HEK293 (cell line): ENCODE results near the gene ZFYVE1.
"Not testable (repeated sequence)": the region's sequence is repeated elsewhere in the genome, so short reads cannot be mapped to it uniquely, and the experiment has no call there.

ENCODE experiments used
- CTCF ChIP-seq: fragments of 450-650 bp; formaldehyde crosslinking; IDR thresholded peaks from 2 replicates; pipeline ENCODE4 v1.5.1; 2016; ENCODE audit warnings: missing biosample characterization, missing genetic modification characterization
- PRDM4 ChIP-seq: fragments of 450-650 bp; formaldehyde crosslinking; IDR thresholded peaks from 2 replicates; pipeline ENCODE4 v1.5.1; 2017; ENCODE audit warnings: missing biosample characterization, missing genetic modification characterization
- SP2 ChIP-seq: fragments of 450-650 bp; formaldehyde crosslinking; IDR thresholded peaks from 2 replicates; pipeline ENCODE4 v1.5.1; 2016; ENCODE audit warnings: missing biosample characterization, missing genetic modification characterization
- TRIM28 ChIP-seq: IDR thresholded peaks from 2 replicates; pipeline ENCODE4 v1.6.1; 2011; ENCODE audit warnings: low read length, control low read depth, borderline replicate concordance
- ZBTB48 ChIP-seq: fragments of 450-650 bp; formaldehyde crosslinking; IDR thresholded peaks from 2 replicates; pipeline ENCODE4 v1.5.1; 2016; ENCODE audit warnings: missing biosample characterization, missing genetic modification characterization
- ZNF133 ChIP-seq: fragments of 450-650 bp; formaldehyde crosslinking; IDR thresholded peaks from 2 replicates; pipeline ENCODE4 v1.5.1; 2016; ENCODE audit warnings: missing biosample characterization, missing genetic modification characterization
- ZNF138 ChIP-seq: fragments of 450-650 bp; formaldehyde crosslinking; IDR thresholded peaks from 2 replicates; pipeline ENCODE4 v1.5.1; 2016; ENCODE audit warnings: missing biosample characterization, missing genetic modification characterization, borderline replicate concordance
- ZNF274 ChIP-seq, 2 experiments: fragments of 200-500 bp in 1 of 2; fragments of 450-650 bp in 1 of 2; sonication (Bioruptor generic) in 1 of 2; formaldehyde crosslinking in 1 of 2; IDR thresholded peaks; 2 replicates each; pipeline versions ENCODE4 v1.5.1 to v1.6.1; 2014 to 2016; ENCODE audit warnings: borderline replicate concordance in 1 of 2, inconsistent platforms in 1 of 2, low read length in 1 of 2, missing biosample characterization in 1 of 2, missing genetic modification characterization in 1 of 2
- ZNF768 ChIP-seq: fragments of 450-650 bp; formaldehyde crosslinking; IDR thresholded peaks from 2 replicates; pipeline ENCODE4 v1.5.1; 2018; ENCODE audit warnings: missing biosample characterization, mild to moderate bottlenecking, missing genetic modification characterization

GRCh38 chr14:72956741-72957140, 70.2 kb downstream of the ZFYVE1 start:
- TF ChIP-seq CTCF (tag by site-specific recombination); ZNF138 (tag by site-specific recombination); TRIM28; ZBTB48 (tag by site-specific recombination); PRDM4 (tag by site-specific recombination); ZNF133 (tag by site-specific recombination); ZNF274 (IDR thresholded peaks at IDR 0.05; ENCODE audit: low read length); ZNF274 (tag by site-specific recombination; IDR thresholded peaks at IDR 0.05; ENCODE audit: borderline replicate concordance); SP2; ZNF768: not testable (repeated sequence)
